ENCODE results near the gene VSIR.
A peak's percentile ranks its signal among the peaks of the same experiment; 100 is the strongest.

The VSIR gene

GRCh38 chr10:71763352-71764127 lies 9.8 kb downstream of the VSIR start:
- no peak for DNase-seq (ENCODE audit: low read depth in 2 of 2)

- no peak for DNase-seq (ENCODE audit: low read depth in 2 of 2)
These were observed 11.0 kb downstream of the VSIR start for GRCh38 chr10:71762324-71762723.

- no peak for DNase-seq (ENCODE audit: low read depth in 2 of 2)
These were observed 11.7 kb downstream of the VSIR start for GRCh38 chr10:71761541-71762113.

- DNase-seq (ENCODE audit: low read depth in 2 of 2), result peak in 1 of 2 experiments; percentile 35
These were observed 12.2 kb downstream of the VSIR start for GRCh38 chr10:71761105-71761511.

- DNase-seq (ENCODE audit: low read depth in 2 of 2), result no peak
These were observed 15.9 kb downstream of the VSIR start for GRCh38 chr10:71757399-71757922.

- DNase-seq (ENCODE audit: low read depth in 2 of 2), result no peak
These were observed 16.8 kb downstream of the VSIR start for GRCh38 chr10:71756311-71757191.

GRCh38 chr10:71755179-71755879 lies 18.0 kb downstream of the VSIR start:
- no peak for DNase-seq (ENCODE audit: low read depth in 2 of 2)

GRCh38 chr10:71754562-71754961 lies 18.8 kb downstream of the VSIR start:
- no peak for DNase-seq (ENCODE audit: low read depth in 2 of 2)

- DNase-seq (ENCODE audit: low read depth in 2 of 2), result no peak
These were observed 19.3 kb downstream of the VSIR start for GRCh38 chr10:71753960-71754505.

- DNase-seq (ENCODE audit: low read depth in 2 of 2), result no peak
These were observed 20.0 kb downstream of the VSIR start for GRCh38 chr10:71753091-71753959.

GRCh38 chr10:71752391-71753090 lies 20.8 kb downstream of the VSIR start:
- no peak for DNase-seq (ENCODE audit: low read depth in 2 of 2)

- no peak for DNase-seq (ENCODE audit: low read depth in 2 of 2)
These were observed 21.6 kb downstream of the VSIR start for GRCh38 chr10:71751515-71752224.

- no peak for DNase-seq (ENCODE audit: low read depth in 2 of 2)
These were observed 22.3 kb downstream of the VSIR start for GRCh38 chr10:71750986-71751385.

- DNase-seq (ENCODE audit: low read depth in 2 of 2), result no peak
These were observed 23.0 kb downstream of the VSIR start for GRCh38 chr10:71750124-71750841.

GRCh38 chr10:71749396-71749795 lies 23.9 kb downstream of the VSIR start:
- no peak for DNase-seq (ENCODE audit: low read depth in 2 of 2)

GRCh38 chr10:71748671-71749191 lies 24.6 kb downstream of the VSIR start:
- DNase-seq (ENCODE audit: low read depth in 2 of 2), result peak; percentile 45 to 56

GRCh38 chr10:71747551-71748523 lies 25.5 kb downstream of the VSIR start:
- DNase-seq (ENCODE audit: low read depth in 2 of 2), result no peak

Data from stimulated activated CD4-positive, alpha-beta T cell treated with anti-CD3 and anti-CD28 coated beads, Interleukin-12 subunit alpha, Interleukin-12 subunit beta, amount 100 ng/mL, for 24 hours (primary cell).